Hepatocyte (in vitro differentiated cells): ENCODE measurements around the gene PMAIP1. TPM values are rescaled to one million over a fixed set of nuclear protein-coding genes. Genes with fewer than 3 reads are reported as not detected.

ENCODE experiments used
- DNase-seq: peaks from one replicate; pipeline ENCODE4 v3.0.0-alpha.2; 2016; ENCODE audit warnings: low spot score
- H2AFZ ChIP-seq: fragments of 200-600 bp; sonication (generic); 2 replicates; pipeline ENCODE4 v1.6.0; 2016; ENCODE audit warnings: antibody characterized with exemption, mild to moderate bottlenecking
- H3K27ac ChIP-seq: fragments of 200-600 bp; sonication (generic); 2 replicates; pipeline ENCODE4 v1.5.1; 2016; ENCODE audit warnings: mild to moderate bottlenecking
- H3K27me3 ChIP-seq: fragments of 200-600 bp; sonication (generic); 2 replicates; pipeline ENCODE4 v1.6.1; 2016
- H3K36me3 ChIP-seq: fragments of 200-600 bp; sonication (generic); replicated peaks from 2 replicates; pipeline ENCODE4 v1.5.1; 2016; ENCODE audit warnings: low read depth; ENCODE audit not compliant: insufficient read depth
- H3K4me1 ChIP-seq: fragments of 200-600 bp; sonication (generic); 2 replicates; pipeline ENCODE4 v1.5.1; 2016; ENCODE audit warnings: mild to moderate bottlenecking, moderate library complexity; ENCODE audit not compliant: insufficient read depth
- H3K4me2 ChIP-seq: fragments of 200-600 bp; sonication (generic); 2 replicates; pipeline ENCODE4 v1.6.0; 2016
- H3K4me3 ChIP-seq: fragments of 200-600 bp; sonication (generic); 2 replicates; pipeline ENCODE4 v1.5.1; 2016; ENCODE audit warnings: mild to moderate bottlenecking
- H3K79me2 ChIP-seq: fragments of 200-600 bp; sonication (generic); 2 replicates; pipeline ENCODE4 v1.6.0; 2017; ENCODE audit warnings: mild to moderate bottlenecking
- H3K9me2 ChIP-seq: fragments of 200-600 bp; sonication (generic); replicated peaks from 2 replicates; pipeline ENCODE4 v1.6.0; 2017; ENCODE audit warnings: mild to moderate bottlenecking; ENCODE audit not compliant: insufficient read depth
- H3K9me3 ChIP-seq: fragments of 200-600 bp; sonication (generic); 2 replicates; pipeline ENCODE4 v1.5.1; 2016; ENCODE audit warnings: low read depth, mild to moderate bottlenecking
- H4K20me1 ChIP-seq: fragments of 200-600 bp; sonication (generic); 2 replicates; pipeline ENCODE4 v1.6.0; 2016; ENCODE audit warnings: mild to moderate bottlenecking; ENCODE audit not compliant: insufficient read depth, poor library complexity, severe bottlenecking
- EZH2 ChIP-seq: fragments of 200-600 bp; sonication (generic); IDR thresholded peaks from 2 replicates; pipeline ENCODE4 v1.6.1; 2016; ENCODE audit warnings: antibody characterized with exemption, mild to moderate bottlenecking, borderline replicate concordance
- EZH2phosphoT487 ChIP-seq: fragments of 200-600 bp; sonication (generic); IDR thresholded peaks from one replicate; pipeline ENCODE4 v1.6.1; 2018; ENCODE audit warnings: antibody characterized with exemption, mild to moderate bottlenecking, low read depth, moderate library complexity; ENCODE audit not compliant: unreplicated experiment, severe bottlenecking
- WGBS: methylation state at CpG from one replicate; pipeline ENCODE4 v1.1.6; 2016; ENCODE audit warnings: low lambda C conversion rate; ENCODE audit errors: missing lambda C conversion rate; 5-methylcytosine and 5-hydroxymethylcytosine counted together
- polyA plus RNA-seq: library from polyadenylated mRNA; unstranded; fragments of >200 nt; fragmentation: Nextera tagmentation; extraction: Ambion mirVana; gene quantifications from 2 replicates; pipeline ENCODE4 v1.2.1, GENCODE V29; 2016
- total RNA-seq: library from RNA; depleted of rRNA; stranded (reverse); fragments of >200 nt; gene quantifications from 2 replicates; pipeline ENCODE4 v1.2.3, GENCODE V29; 2014
- TF ChIP-seq, protein P1 (sequence below): fragments of 200-600 bp; sonication (generic); IDR thresholded peaks from 2 replicates; pipeline ENCODE4 v1.5.1; 2016; ENCODE audit warnings: antibody characterized with exemption, mild to moderate bottlenecking; ENCODE audit not compliant: poor library complexity

Gene PMAIP1
- total and polyA plus RNA-seq, 2 experiments from 2014 or later: 7.7 to 10.2 TPM

DNA sequence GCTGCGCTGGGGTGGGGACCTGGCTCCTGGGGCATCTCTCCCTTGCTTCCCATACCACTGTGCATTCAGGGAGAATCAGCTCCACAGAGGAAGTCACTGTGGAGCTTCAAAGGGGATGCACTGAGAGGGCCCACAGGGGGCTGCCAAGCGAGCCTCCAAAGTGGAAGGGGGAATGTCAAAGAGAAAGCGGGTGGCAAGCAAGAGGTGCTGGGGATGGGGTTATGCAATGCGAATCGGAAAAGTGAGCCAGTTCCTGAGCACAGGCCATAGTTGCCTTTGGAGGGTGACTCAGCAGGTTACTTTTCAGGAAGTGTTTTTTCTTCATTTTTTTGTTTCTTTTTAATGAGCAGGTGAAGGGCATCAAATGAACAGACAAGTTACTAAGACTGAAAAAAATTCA lies 17.6 kb downstream of the PMAIP1 start:
- Histone ChIP-seq H3K36me3 (no peaks in the 10 kb centered on the region), H3K27ac (no peak overlapping the region), H3K4me2 (no peak overlapping the region), H3K4me3 (no peak overlapping the region), H2AFZ (no peak overlapping the region), H4K20me1 (no peaks in the 10 kb centered on the region), H3K79me2 (no peaks in the 10 kb centered on the region), H3K9me2 (no peaks in the 10 kb centered on the region), H3K9me3 (no peaks in the 10 kb centered on the region), H3K27me3 (no peaks in the 10 kb centered on the region), H3K4me1 (no peaks in the 10 kb centered on the region)
- TF ChIP-seq, protein P1, sequence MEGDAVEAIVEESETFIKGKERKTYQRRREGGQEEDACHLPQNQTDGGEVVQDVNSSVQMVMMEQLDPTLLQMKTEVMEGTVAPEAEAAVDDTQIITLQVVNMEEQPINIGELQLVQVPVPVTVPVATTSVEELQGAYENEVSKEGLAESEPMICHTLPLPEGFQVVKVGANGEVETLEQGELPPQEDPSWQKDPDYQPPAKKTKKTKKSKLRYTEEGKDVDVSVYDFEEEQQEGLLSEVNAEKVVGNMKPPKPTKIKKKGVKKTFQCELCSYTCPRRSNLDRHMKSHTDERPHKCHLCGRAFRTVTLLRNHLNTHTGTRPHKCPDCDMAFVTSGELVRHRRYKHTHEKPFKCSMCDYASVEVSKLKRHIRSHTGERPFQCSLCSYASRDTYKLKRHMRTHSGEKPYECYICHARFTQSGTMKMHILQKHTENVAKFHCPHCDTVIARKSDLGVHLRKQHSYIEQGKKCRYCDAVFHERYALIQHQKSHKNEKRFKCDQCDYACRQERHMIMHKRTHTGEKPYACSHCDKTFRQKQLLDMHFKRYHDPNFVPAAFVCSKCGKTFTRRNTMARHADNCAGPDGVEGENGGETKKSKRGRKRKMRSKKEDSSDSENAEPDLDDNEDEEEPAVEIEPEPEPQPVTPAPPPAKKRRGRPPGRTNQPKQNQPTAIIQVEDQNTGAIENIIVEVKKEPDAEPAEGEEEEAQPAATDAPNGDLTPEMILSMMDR: no peak
- TF ChIP-seq EZH2phosphoT487 (no peak), EZH2 (no peak)
- DNase-seq: no peak
- WGBS: 89% methylated on average over 5 of the region's 5 CpGs

DNA sequence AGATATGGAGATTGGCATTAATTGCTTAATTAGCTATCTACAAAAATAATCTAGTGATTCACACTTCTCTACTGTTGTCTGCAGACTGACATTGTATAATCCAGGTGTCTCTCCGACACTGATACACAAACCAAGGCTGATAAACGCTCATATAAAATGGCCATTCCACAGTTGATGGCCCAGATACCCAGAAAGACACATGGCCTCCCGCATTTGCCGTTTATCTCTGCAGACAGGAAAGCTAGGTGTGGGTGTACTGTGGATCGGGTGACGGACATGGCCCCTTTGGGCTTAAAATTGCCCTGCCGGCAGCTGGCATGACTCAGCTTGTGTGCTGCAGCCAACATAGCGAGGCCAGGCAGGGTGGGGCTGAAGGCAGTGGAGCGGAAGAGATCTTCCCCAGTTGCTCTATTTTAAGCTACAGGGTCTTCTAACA lies 18.5 kb downstream of the PMAIP1 start:
- no peaks in the 10 kb centered on the region for H3K79me2 ChIP-seq
- no peaks in the 10 kb centered on the region for H3K36me3 ChIP-seq
- H2AFZ ChIP-seq: no peak overlapping the region
- no peak overlapping the region for H3K4me2 ChIP-seq
- WGBS: 59% methylated on average over 9 of the region's 9 CpGs
- no peaks in the 10 kb centered on the region for H3K9me2 ChIP-seq
- no peaks in the 10 kb centered on the region for H3K27me3 ChIP-seq
- DNase-seq: peak; percentile 26
- H3K9me3 ChIP-seq: no peaks in the 10 kb centered on the region
- no peak overlapping the region for H3K4me3 ChIP-seq
- H3K27ac ChIP-seq: no peak overlapping the region
- no peaks in the 10 kb centered on the region for H3K4me1 ChIP-seq
- TF ChIP-seq, protein P1: no peak
- no peak for TF ChIP-seq EZH2phosphoT487
- no peak for TF ChIP-seq EZH2
- no peaks in the 10 kb centered on the region for H4K20me1 ChIP-seq

DNA sequence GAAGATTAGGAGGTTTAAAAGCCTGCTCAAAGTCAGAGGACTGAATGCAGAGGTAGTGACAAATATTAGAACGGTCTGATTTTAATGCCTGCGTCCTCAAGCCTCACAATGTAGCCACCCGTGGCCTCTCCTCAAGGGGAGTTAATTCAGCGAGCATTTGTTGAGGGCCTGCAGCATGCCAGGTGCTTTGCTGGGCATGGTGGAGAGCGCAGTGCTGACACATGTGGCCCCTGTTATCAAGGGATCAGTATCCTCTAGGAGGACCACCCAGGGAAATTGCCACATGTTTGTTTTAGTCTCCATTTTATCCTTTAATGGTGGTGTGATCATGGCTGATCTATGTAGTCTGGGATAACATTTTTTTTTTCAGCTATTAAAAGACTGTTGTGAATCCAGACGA lies 19.2 kb downstream of the PMAIP1 start:
- Histone ChIP-seq H3K9me2 (no peaks in the 10 kb centered on the region), H3K4me1 (no peaks in the 10 kb centered on the region), H3K4me2 (no peak overlapping the region), H3K4me3 (no peak overlapping the region), H4K20me1 (no peaks in the 10 kb centered on the region), H3K36me3 (no peaks in the 10 kb centered on the region), H3K27me3 (no peaks in the 10 kb centered on the region), H3K9me3 (no peaks in the 10 kb centered on the region), H2AFZ (no peak overlapping the region), H3K79me2 (no peaks in the 10 kb centered on the region), H3K27ac (no peak overlapping the region)
- WGBS: 74% methylated on average over 6 of the region's 6 CpGs
- TF ChIP-seq EZH2phosphoT487 (no peak), EZH2 (no peak)
- TF ChIP-seq, protein P1: no peak
- DNase-seq: no peak

DNA sequence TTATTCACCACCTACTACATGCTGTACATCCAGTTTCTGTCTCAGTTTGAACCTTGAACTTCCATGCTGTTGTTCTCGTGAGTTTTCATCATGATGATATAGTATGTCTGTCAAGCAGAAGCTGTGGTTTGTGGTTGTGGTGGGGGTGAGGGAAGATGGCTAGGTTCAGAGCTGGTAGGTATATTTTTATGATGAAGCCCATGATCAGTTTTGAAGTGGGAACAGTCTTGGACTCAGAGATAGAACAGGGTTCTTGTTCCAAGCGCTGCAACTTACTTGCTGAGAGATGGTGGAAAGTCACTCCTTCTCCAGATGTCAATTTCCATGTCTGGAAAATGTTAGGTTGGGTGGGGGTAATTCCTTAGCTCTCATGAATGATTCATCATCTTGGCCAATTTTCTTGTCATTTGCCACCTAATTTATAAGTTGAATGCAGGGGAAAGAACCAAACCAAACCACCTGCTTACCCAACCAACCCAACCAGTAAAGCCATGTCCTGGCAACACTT lies 21.6 kb downstream of the PMAIP1 start:
- Histone ChIP-seq H3K27ac (no peak overlapping the region), H3K27me3 (no peaks in the 10 kb centered on the region)
- 88% methylated on average over 2 of the region's 2 CpGs for WGBS

More for the DNA sequence above, 21.6 kb downstream of the PMAIP1 start:
- Histone ChIP-seq H2AFZ (no peak overlapping the region), H3K9me3 (no peaks in the 10 kb centered on the region), H3K79me2 (no peaks in the 10 kb centered on the region), H3K4me2 (no peak overlapping the region), H3K4me1 (no peaks in the 10 kb centered on the region), H3K36me3 (no peaks in the 10 kb centered on the region), H3K4me3 (no peak overlapping the region), H4K20me1 (no peaks in the 10 kb centered on the region), H3K9me2 (no peaks in the 10 kb centered on the region)
- DNase-seq: no peak
- TF ChIP-seq EZH2 (no peak), EZH2phosphoT487 (no peak)
- TF ChIP-seq, protein P1: no peak
